H4 (cell line): ENCODE results near the gene DDX21. TPM values are rescaled to one million over a fixed set of nuclear protein-coding genes. Genes with fewer than 3 reads are reported as not detected.
"Not testable (repeated sequence)": the region's sequence is repeated elsewhere in the genome, so short reads cannot be mapped to it uniquely, and the experiment has no call there.

Experiments
- DNase-seq: peaks from one replicate; pipeline ENCODE4 v3.0.0-alpha.2; 2015; ENCODE audit warnings: low spot score
- total RNA-seq: library from RNA; depleted of rRNA; stranded (reverse); fragments of >200 nt; shearing (Covaris generic); gene quantifications from 2 replicates; pipeline ENCODE4 v1.2.3, GENCODE V29; 2014; rRNA removed

DDX21 gene
- total RNA-seq = 61.5 and 78.2 TPM in 2 replicates

DNA sequence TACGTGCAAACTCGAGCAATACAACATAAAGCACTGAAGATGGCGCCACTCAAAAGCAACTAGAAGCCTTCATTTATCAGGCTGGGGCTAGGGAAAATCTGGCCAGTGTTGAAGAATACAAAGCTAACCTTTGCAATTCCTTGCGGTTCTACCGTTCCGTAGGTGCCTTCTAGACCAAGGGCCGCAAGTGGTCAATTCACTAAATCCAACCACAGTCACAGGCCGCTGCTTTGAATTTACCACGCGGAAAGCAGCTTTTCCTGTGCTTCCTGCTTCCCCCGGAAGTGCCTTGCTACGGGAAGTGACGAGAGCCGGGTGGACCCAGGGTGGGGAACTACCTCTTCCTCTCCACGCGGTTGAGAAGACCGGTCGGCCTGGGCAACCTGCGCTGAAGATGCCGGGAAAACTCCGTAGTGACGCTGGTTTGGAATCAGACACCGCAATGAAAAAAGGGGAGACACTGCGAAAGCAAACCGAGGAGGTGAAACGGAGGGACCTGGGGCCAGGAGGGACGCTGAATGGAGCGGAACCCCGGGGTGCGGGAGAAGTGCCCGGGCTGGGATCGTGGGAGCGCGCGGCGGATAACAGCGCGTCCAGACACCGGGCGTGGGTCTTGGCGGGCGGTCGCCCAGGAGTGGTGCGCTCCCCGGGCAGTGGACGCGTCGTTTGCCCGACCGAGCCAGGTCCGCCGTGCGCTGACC, at the start of gene DDX21:
Gene DDX21, plus strand, starts transcription at position 339 of the 701 bp plus-strand sequence. Its CDS starts 56 bp downstream, at position 395.
- peak; percentile 92 for DNase-seq

DNA sequence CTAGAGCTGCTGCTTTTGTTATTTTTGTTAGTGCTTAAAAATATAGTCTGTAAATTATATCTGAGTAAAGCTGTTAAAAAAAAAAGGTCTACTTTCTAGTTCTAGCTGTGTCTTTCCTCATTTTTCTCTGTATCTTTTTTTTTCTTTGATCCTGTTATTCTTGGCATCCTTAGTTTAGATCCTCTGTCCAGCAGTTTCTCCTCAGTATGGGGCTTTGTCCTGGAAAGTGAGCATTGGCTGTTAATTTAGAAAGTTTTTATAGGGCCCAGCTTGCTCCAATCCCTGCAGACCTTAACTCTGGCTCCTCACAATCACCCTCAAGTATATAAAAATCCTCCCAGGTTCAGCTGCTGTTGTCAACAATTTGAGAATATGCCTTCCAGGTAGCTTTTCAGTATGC, 31.4 kb upstream of the DDX21 start:
- DNase-seq = no peak

DNA sequence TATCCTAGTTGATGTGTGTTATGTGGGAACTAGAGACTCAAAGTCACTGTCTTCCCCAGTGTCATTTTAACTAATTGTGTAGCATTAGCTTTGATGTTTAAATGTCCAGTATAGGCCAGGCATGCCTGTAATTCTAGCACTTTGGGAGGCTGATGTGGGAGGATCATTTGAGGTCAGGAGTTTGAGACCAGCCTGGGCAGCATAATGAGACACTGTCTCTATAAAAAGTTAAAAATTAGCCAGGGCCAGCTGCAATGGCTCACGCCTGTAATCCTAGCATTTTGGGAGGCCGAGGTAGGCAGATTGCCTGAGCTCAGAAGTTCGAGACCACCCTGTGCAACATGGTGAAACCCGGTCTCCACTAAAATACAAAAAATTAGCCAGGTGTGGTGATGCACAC, 30.5 kb upstream of the DDX21 start:
- no peak for DNase-seq

DNA sequence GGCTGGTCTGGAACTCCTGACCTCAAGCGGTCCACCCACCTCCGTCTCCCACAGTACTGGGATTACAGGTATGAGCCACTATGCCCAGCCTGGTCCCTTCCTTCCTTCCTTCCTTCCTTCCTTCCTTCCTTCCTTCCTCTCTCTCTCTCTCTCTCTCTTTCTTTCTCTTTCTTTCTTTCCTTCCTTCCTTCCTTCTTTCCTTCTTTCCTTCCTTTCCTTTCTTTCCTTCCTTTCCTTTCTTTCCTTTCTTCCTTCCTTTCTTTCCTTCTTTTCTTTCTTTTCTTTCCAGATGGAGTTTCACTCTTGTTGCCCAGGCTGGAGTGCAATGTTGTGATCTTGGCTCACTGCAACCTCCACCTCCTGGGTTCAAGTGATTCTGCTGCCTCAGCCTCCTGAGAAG, 26.8 kb upstream of the DDX21 start:
- not testable (repeated sequence) for DNase-seq

DNA sequence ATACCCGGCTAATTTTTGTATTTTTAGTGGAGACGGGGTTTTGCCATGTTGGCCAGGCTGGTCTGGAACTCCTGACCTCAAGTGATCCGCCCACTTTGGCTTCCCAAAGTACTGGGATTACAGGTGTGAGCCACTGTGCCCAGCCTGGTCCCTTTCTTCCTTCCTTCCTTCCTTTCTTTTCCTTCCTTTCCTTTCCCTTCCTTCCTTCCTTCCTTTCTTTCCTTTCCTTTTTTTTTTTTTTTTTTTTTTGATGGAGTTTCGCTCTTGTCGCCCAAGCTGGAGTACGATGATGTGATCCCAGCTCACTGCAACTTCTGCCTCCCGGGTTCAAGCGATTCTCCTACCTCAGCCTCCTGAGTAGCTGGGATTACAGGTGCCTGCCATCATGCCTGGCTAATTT, 26.1 kb upstream of the DDX21 start:
- not testable (repeated sequence) for DNase-seq

DNA sequence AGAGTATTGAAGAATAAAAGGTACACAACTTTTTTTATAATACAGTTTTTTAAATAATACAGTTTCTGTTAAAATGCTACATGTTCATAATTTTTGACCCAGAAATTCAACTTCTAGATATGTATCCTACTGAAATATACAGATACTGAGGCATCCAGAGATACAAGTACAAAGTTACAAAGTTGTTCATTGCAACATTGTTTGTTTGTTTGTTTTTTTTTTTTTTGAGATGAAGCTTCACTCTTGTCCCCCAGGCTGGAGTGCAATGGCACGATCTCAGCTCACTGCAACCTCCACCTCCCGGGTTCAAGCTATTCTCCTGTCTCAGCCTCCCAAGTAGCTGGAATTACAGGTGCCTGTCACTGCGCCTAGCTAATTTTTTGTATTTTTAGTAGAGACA, 23.1 kb upstream of the DDX21 start:
- not testable (repeated sequence) for DNase-seq

GRCh38 chr10:68934994-68935393, 21.0 kb upstream of the DDX21 start:
- no peak for DNase-seq

GRCh38 chr10:68938117-68938516, 17.9 kb upstream of the DDX21 start:
- no peak for DNase-seq

- DNase-seq = no peak
These were observed 17.1 kb upstream of the DDX21 start for GRCh38 chr10:68938884-68939283.

DNA sequence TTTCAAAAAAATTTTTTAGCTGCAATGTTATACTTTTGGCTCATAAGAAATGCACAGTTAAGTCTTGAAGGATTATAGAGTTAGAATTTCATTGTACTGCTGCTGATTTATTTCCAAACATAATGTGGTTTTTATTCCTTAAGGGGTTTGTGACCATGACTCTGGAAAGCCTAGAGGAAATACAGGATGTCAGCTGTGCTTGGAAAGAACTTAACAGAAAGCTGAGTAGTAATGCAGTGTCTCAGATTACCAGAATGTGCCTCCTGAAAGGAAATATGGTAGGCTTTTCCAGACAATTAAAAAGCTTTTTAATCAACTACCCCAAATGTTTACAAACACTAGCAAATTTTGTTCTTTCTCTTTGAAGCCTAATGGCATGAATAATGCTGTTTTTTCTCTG, 15.1 kb upstream of the DDX21 start:
- DNase-seq = not testable (repeated sequence)

DNA sequence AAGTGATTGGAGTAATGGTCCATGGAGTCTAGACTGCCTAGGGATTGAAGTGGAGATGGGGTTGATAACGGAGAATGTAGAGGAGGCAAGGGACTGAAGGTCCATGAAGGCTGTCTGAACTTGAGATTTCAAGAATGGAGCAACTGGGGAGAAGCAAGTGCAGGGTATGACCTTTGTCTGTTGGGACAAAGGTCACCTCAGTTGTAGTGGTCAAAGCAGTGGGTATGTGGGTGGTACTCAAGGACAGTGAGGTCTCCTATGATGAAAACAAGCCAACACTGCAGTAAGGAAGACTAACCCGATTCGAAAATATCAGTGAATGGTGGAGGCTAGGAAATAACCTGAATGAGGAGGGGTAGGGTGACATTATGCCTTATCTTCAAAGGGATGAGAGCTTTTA, 5.4 kb upstream of the DDX21 start:
- DNase-seq = no peak

GRCh38 chr10:68954904-68955303, 1.1 kb upstream of the DDX21 start:
- no peak for DNase-seq

- no peak for DNase-seq
These were observed 577 bp upstream of the DDX21 start for GRCh38 chr10:68955355-68955831.

DNA sequence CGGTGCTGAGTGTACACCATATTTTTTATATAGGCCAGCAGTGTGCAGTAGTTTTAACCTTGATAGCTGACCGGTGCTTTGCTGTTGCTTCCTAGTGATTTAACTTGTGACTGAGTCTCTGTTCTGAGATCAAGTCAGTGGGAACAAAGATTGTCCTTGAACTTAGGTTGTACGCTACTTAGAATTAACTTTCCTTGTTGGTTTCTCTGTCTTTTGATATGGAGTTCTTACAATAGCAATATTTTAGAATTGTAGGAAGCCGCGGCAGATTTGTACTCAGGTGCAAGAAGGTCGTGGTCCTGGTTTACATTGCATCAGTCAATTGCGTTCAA, 1.3 kb downstream of the DDX21 start:
- no peak for DNase-seq

DNA sequence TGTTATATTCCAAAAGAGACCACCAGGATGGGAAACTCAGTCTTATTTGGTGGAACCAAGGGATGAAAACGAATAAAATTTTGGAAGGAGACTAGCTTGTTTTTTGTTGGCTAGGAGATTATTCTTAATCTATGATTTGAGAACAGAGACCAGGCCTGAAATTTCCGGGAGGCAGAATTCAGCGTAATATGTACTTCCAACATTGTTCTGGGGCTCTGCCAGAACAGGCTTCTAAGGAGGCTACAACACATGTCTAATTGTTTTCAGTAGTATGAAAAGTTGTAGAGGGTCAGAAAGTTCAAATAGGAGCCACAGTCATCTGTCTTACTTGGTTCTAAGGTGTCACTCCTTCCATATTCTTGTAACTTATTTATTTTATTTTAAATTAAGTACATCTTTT, 1.7 kb downstream of the DDX21 start:
- DNase-seq = no peak

GRCh38 chr10:68959695-68960527, 3.9 kb downstream of the DDX21 start:
- DNase-seq = no peak

DNA sequence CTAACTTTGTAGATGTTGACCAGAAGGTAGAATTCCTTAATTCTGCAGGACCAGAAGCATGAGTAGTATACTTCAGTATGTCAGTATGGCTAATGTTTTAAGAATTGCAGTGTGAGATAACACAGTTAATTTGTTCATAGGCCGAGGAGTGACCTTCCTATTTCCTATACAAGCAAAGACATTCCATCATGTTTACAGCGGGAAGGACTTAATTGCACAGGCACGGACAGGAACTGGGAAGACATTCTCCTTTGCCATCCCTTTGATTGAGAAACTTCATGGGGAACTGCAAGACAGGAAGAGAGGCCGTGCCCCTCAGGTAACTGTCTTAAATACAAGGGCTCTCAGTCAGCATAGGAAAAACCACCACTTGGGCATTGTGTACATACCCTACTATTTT, 7.2 kb downstream of the DDX21 start:
- DNase-seq = no peak

- DNase-seq = no peak
These were observed 18.0 kb downstream of the DDX21 start for GRCh38 chr10:68973975-68974374.

GRCh38 chr10:68975936-68976473, 20.0 kb downstream of the DDX21 start:
- DNase-seq = not testable (repeated sequence)

GRCh38 chr10:68979738-68980137, 23.8 kb downstream of the DDX21 start:
- DNase-seq = not testable (repeated sequence)

DNA sequence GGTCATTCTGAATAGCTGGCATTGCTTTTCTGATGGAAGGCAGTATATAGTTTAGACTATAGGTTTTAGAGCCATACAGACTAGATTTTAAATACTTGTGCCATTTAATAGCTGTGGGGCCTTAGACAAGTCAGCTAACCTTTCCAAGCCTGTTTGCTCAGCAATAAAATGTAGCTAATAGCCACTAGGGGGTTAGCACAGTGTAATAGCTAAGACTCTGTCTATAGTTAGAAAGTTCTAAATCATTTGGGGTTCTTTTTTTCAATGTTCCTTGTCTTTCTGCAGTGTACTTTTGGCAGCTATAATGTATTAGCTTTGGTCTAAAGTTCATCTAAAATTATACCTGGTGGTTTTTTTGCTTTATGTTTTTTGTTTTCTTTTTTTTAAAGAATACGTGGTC, 25.1 kb downstream of the DDX21 start:
- no peak for DNase-seq

DNA sequence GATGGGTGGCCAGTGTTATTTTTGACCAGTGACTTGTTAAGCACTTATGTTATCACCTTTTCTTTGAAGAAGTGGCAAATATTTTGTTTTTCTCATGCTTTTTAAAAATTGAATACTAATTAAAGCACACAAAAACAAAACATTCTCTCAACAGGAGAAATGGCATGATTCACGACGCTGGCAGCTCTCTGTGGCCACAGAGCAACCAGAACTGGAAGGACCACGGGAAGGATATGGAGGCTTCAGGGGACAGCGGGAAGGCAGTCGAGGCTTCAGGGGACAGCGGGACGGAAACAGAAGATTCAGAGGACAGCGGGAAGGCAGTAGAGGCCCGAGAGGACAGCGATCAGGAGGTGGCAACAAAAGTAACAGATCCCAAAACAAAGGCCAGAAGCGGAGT, 26.4 kb downstream of the DDX21 start:
- DNase-seq = no peak

DNA sequence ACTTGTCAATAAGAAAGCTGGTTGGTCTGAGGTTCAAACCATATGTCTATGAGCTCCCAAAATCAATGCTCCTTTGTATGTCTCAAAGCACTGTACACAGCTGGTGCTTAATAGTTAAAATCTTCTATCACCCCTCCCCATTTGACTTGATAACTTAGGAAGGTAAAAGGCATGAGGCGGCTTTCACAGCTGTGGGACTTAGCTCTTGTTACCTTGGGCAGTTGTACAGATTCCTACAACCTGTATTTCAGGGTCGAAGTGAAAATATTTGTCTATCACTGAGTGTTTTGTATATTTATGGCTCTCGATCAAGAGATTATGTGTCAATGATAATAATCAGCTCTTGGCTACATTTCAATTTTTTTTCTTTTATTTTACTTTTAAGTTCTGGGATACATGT, 31.6 kb downstream of the DDX21 start:
- DNase-seq = no peak
